ENCODE data around the gene ENPEP.
"Not testable (repeated sequence)": the region's sequence is repeated elsewhere in the genome, so short reads cannot be mapped to it uniquely, and the experiment has no call there.

Gene ENPEP

GRCh38 chr4:110520886-110521285 is 44.9 kb downstream of the ENPEP start:
- Histone ChIP-seq H3K9me3 (ENCODE audit: control insufficient read depth, insufficient read depth, low read length) (no peaks in the 10 kb centered on the region), H3K4me1 (ENCODE audit: insufficient read depth, low read length) (no peaks in the 10 kb centered on the region), H3K36me3 (ENCODE audit: insufficient read depth, low read length) (no peaks in the 10 kb centered on the region), H3K9ac (ENCODE audit: low read depth, low read length) (no peak overlapping the region)

- H3K9me3 ChIP-seq (ENCODE audit: control insufficient read depth, insufficient read depth, low read length): no peaks in the 10 kb centered on the region
- H3K36me3 ChIP-seq (ENCODE audit: insufficient read depth, low read length): no peaks in the 10 kb centered on the region
- no peak overlapping the region for H3K9ac ChIP-seq (ENCODE audit: low read depth, low read length)
- no peaks in the 10 kb centered on the region for H3K4me1 ChIP-seq (ENCODE audit: insufficient read depth, low read length)
Measured at GRCh38 chr4:110526589-110526988, 50.6 kb downstream of the ENPEP start.

- Histone ChIP-seq H3K9ac (ENCODE audit: low read depth, low read length) (no peak overlapping the region), H3K4me1 (ENCODE audit: insufficient read depth, low read length) (no peaks in the 10 kb centered on the region), H3K9me3 (ENCODE audit: control insufficient read depth, insufficient read depth, low read length) (no peaks in the 10 kb centered on the region), H3K36me3 (ENCODE audit: insufficient read depth, low read length) (no peaks in the 10 kb centered on the region)
Measured at GRCh38 chr4:110527156-110527555, 51.2 kb downstream of the ENPEP start.

DNA sequence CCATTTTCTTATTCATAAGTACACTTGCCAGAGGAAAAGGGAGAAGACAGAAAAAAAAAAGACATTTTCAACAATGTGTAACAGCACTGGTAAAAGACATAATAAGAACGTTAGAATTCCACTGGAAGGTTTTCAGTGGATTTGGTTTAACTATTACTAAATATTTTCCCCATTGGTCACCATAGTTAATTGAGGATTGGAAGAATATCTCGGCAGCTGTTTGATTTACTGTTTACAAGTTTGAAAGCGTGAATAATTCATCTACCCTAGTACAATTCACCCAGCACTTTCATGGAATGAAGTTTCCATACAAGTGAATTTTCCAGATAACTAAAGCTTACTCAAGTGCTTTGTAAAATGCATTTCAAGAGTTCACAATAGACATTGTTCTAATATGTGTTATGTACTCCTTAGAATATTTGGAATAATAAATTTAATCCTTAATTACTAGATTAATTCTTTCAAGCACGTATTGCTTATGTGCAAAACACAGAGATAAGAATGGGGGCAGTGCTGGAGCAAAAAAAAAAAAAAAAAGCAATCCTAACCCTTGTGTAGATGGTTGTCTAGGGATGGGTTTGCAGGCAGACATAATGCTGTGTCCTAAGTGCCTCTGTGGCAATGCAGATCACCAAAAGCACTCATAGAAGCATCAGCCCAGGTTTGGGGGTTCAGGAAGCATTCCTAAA is 57.1 kb downstream of the ENPEP start:
- H3K4me1 ChIP-seq (ENCODE audit: insufficient read depth, low read length): no peaks in the 10 kb centered on the region
- H3K9ac ChIP-seq (ENCODE audit: low read depth, low read length): no peak overlapping the region
- H3K9me3 ChIP-seq (ENCODE audit: control insufficient read depth, insufficient read depth, low read length): no peaks in the 10 kb centered on the region; the same call in 1 of the 2 replicates
- H3K36me3 ChIP-seq (ENCODE audit: insufficient read depth, low read length): no peaks in the 10 kb centered on the region

DNA sequence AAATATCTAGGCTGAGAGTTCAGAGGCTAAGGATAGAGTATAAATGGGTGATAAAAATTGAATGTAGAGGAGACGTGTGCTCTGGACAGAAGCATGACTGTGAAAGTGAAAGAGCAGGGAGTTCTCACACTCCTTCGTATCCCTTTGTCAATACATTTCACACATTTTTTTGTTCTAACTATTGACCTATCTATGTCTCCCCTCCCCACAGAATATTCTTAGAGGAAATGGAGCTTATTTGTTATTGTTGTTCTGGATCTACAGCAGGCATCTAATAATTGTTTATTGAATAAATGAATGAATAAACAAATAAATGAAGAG is 57.6 kb downstream of the ENPEP start:
- Histone ChIP-seq H3K4me1 (ENCODE audit: insufficient read depth, low read length) (no peaks in the 10 kb centered on the region), H3K9me3 (ENCODE audit: control insufficient read depth, insufficient read depth, low read length) (no peaks in the 10 kb centered on the region; the same call in 1 of the 2 replicates), H3K36me3 (ENCODE audit: insufficient read depth, low read length) (no peaks in the 10 kb centered on the region), H3K9ac (ENCODE audit: low read depth, low read length) (no peak overlapping the region)

GRCh38 chr4:110533940-110534339 is 58.0 kb downstream of the ENPEP start:
- Histone ChIP-seq H3K9me3 (ENCODE audit: control insufficient read depth, insufficient read depth, low read length) (no peaks in the 10 kb centered on the region; the same call in 1 of the 2 replicates), H3K36me3 (ENCODE audit: insufficient read depth, low read length) (no peaks in the 10 kb centered on the region), H3K4me1 (ENCODE audit: insufficient read depth, low read length) (no peaks in the 10 kb centered on the region), H3K9ac (ENCODE audit: low read depth, low read length) (no peak overlapping the region)

DNA sequence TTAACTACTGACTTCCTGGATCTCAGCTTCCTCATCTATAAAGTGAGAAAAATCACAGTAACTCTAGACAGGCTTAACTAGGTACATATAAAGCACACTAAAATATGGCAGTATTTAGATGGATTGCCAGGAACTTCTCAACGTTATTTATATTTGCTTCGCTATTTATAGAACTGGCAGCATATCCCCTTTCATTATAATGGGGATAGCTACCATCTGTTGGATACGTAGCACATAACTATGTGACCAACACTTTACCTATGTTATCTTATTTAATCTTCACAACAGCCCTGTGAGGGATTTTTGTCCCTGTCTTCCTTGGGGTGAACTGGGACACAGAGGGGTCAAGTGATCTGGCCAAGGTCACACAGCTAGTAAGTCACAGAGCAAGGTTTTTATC is 64.6 kb downstream of the ENPEP start:
- Histone ChIP-seq H3K9ac (ENCODE audit: low read depth, low read length) (no peak overlapping the region), H3K36me3 (ENCODE audit: insufficient read depth, low read length) (no peaks in the 10 kb centered on the region), H3K9me3 (ENCODE audit: control insufficient read depth, insufficient read depth, low read length) (no peaks in the 10 kb centered on the region; the same call in 1 of the 2 replicates), H3K4me1 (ENCODE audit: insufficient read depth, low read length) (no peaks in the 10 kb centered on the region)

DNA sequence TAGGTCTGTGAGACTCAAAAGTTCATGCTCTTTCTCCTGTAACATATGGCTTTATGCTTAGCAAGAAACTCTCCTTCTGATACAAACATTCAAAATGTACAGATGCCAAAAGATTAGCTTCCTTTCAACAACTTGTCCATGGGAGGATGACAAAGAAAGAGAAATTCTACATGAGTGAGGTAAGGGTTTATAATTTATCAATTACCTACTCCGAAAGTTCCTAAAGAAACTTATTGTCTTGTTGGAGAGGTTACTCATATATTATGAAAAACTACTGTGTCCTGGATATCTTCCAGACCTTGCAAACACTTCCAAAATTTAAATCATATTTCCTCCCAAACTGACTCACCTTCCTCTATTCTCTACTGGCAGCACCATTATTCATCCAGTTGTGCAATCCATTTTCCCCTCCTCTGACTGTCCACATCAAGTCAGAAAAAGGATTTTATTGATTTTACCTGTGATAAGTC is 65.1 kb downstream of the ENPEP start:
- Histone ChIP-seq H3K9me3 (ENCODE audit: control insufficient read depth, insufficient read depth, low read length) (no peaks in the 10 kb centered on the region; the same call in 1 of the 2 replicates), H3K36me3 (ENCODE audit: insufficient read depth, low read length) (no peaks in the 10 kb centered on the region), H3K4me1 (ENCODE audit: insufficient read depth, low read length) (no peaks in the 10 kb centered on the region), H3K9ac (ENCODE audit: low read depth, low read length) (no peak overlapping the region)

DNA sequence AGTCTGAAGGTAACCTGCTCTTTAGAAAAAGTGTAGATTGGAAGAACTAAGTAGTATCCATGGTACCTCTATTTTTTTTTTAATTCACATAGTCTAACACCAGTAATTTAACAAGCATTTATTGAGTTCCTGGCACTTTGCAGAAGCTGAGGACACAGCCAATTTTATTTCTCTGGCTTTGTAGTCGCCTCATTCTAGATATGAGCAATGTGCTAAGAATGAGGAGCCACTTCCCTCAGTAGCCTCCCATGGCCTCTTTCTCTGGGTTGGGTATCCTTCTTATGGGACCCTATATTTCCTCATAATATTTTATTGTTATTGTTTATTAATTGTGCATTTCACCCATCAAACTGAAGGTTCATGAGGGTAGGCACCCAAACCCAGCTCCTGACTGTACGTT is 67.6 kb downstream of the ENPEP start:
- H3K36me3 ChIP-seq (ENCODE audit: insufficient read depth, low read length): no peaks in the 10 kb centered on the region
- H3K9me3 ChIP-seq (ENCODE audit: control insufficient read depth, insufficient read depth, low read length): no peaks in the 10 kb centered on the region
- no peak overlapping the region for H3K9ac ChIP-seq (ENCODE audit: low read depth, low read length)
- no peaks in the 10 kb centered on the region for H3K4me1 ChIP-seq (ENCODE audit: insufficient read depth, low read length)

DNA sequence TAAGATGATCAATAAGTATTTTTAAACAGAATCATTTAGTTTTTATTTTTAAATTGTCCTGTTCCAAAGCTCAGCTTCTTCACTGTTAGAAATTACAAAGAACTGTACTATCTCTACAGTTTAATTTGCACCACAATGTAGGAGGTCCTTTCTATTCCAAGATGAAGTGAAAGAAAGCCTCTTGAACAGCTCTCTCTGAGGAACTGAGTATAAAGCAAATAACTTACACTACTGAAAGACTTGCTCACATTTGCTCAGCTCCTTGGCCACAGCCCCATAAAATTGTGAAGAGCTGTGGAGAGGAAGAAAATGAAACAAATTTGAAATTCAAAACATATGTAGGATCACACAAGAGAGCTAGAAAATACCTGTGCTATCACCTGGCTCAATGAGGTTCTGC is 68.6 kb downstream of the ENPEP start:
- no peak overlapping the region for H3K9ac ChIP-seq (ENCODE audit: low read depth, low read length)
- H3K9me3 ChIP-seq (ENCODE audit: control insufficient read depth, insufficient read depth, low read length): no peaks in the 10 kb centered on the region
- H3K4me1 ChIP-seq (ENCODE audit: insufficient read depth, low read length): no peaks in the 10 kb centered on the region
- no peaks in the 10 kb centered on the region for H3K36me3 ChIP-seq (ENCODE audit: insufficient read depth, low read length)

DNA sequence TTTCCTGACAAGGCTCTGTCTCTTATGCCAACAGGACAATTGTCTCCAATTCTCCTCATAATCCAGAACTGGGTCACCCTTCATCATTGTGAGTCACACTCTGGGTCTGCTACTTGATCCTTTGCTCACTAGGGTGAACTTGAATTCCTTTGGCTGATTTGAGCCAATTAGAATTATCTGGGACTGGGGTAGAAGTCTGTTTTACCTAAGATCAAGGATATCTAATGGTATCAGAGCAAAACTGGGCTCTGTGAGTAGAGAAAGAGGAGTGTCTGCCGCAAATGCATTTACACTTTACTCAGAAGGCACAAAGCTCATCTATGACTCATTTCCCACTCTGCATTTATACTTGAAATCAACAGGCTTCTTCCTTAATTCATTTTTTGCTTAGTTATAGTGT is 74.3 kb downstream of the ENPEP start:
- no peaks in the 10 kb centered on the region for H3K36me3 ChIP-seq (ENCODE audit: insufficient read depth, low read length)
- H3K9ac ChIP-seq (ENCODE audit: low read depth, low read length): no peak overlapping the region
- H3K9me3 ChIP-seq (ENCODE audit: control insufficient read depth, insufficient read depth, low read length): no peaks in the 10 kb centered on the region
- H3K4me1 ChIP-seq (ENCODE audit: insufficient read depth, low read length): peaks cover 8% of the 10 kb centered on the region; the same call in 1 of the 2 replicates

GRCh38 chr4:110553197-110553596 is 77.2 kb downstream of the ENPEP start:
- Histone ChIP-seq H3K4me1 (ENCODE audit: insufficient read depth, low read length) (peaks cover 8% of the 10 kb centered on the region; the same call in 1 of the 2 replicates), H3K9ac (ENCODE audit: low read depth, low read length) (no peak overlapping the region), H3K36me3 (ENCODE audit: insufficient read depth, low read length) (no peaks in the 10 kb centered on the region), H3K9me3 (ENCODE audit: control insufficient read depth, insufficient read depth, low read length) (no peaks in the 10 kb centered on the region)

GRCh38 chr4:110567214-110567613 is 91.3 kb downstream of the ENPEP start:
- Histone ChIP-seq H3K4me1 (ENCODE audit: insufficient read depth, low read length) (no peaks in the 10 kb centered on the region), H3K9me3 (ENCODE audit: control insufficient read depth, insufficient read depth, low read length) (no peaks in the 10 kb centered on the region), H3K9ac (ENCODE audit: low read depth, low read length) (no peak overlapping the region), H3K36me3 (ENCODE audit: insufficient read depth, low read length) (no peaks in the 10 kb centered on the region)

GRCh38 chr4:110576696-110577095 is 100.7 kb downstream of the ENPEP start:
- not testable (repeated sequence) for H3K9ac ChIP-seq (ENCODE audit: low read depth, low read length); H3K36me3 ChIP-seq (ENCODE audit: insufficient read depth, low read length); H3K4me1 ChIP-seq (ENCODE audit: insufficient read depth, low read length); H3K9me3 ChIP-seq (ENCODE audit: control insufficient read depth, insufficient read depth, low read length)

DNA sequence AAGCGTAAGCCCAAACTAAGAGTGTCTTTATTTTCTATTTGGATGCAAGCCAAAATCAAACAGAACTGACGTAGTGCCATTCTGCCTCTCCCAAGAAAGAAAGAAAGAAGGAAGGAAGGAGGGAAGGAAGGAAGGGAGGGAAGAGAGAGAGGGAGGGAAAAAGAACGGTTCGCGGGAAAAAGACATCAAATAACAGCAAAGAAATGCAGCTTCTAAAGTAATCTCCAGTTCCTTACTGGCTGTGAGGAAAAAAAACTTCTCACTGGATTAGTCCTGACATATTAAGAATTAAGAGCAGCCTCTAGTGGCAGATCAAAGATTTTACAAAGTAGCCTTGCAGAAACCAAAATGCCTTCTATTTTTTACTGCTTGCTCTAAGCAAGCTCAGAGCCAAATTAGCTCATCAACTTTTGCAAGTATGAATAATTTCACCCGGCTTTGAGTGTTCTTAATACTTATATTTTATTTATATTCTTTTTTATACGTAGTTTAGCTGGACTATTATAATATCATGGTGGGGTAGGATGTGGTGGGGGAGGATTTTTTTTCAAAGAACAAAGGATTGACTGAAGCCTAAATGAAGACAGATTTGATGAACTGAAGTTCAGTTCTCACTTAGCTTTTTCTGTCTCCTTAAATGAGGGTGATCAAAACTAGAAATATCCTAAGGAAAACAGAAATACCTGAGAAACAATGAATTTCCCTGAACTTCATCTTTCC is 110.3 kb downstream of the ENPEP start:
- H3K36me3 ChIP-seq (ENCODE audit: insufficient read depth, low read length): no peaks in the 10 kb centered on the region
- H3K4me1 ChIP-seq (ENCODE audit: insufficient read depth, low read length): no peaks in the 10 kb centered on the region
- H3K9me3 ChIP-seq (ENCODE audit: control insufficient read depth, insufficient read depth, low read length): no peaks in the 10 kb centered on the region
- no peak overlapping the region for H3K9ac ChIP-seq (ENCODE audit: low read depth, low read length)

Measured in ES-I3 (cell line).